Naive thymus-derived CD4-positive, alpha-beta T cell (primary cell): ENCODE measurements around the gene ABCA1. TPM values are rescaled to one million over a fixed set of nuclear protein-coding genes. Genes with fewer than 3 reads are reported as not detected.

Experiments
- ATAC-seq: fragments of 150-1000 bp; cut with Tn5 transposase; 2 replicates; pipeline ENCODE4 v1.10.0; 2021; ENCODE audit warnings: mild to moderate bottlenecking, moderate library complexity
- CTCF ChIA-PET: fragments of 350-600 bp; sonication (Branson Sonifier 250); formaldehyde crosslinking; loops from one replicate; lab custom pipeline; 2021; ENCODE audit warnings: antibody characterized with exemption; lab: Charles Lee
- POLR2A ChIA-PET: fragments of 350-600 bp; sonication (Branson Sonifier 250); formaldehyde crosslinking; loops from one replicate; lab custom pipeline; 2021; ENCODE audit warnings: antibody characterized with exemption, inconsistent platforms; lab: Charles Lee
- DNase-seq, 9 donors: peaks; one replicate each; pipeline versions ENCODE4 v3.0.0 to v3.0.0-alpha.2; 2020 to 2022; ENCODE audit warnings: mixed read lengths in 1 of 9
- H3K27ac ChIP-seq: one replicate; pipeline ENCODE4 v1.7.0; 2013; ENCODE audit warnings: mild to moderate bottlenecking, low read depth, low read length, moderate library complexity
- H3K27me3 ChIP-seq, 2 donors: one replicate each; pipeline ENCODE4 v1.7.0; 2013; ENCODE audit warnings: low read length in 2 of 2, mild to moderate bottlenecking in 2 of 2, moderate library complexity in 2 of 2; ENCODE audit not compliant: control insufficient read depth in 2 of 2, insufficient read depth in 2 of 2
- H3K36me3 ChIP-seq, 3 experiments: 1 replicate in 2 of 3; 2 replicates in 1 of 3; pipeline ENCODE4 v1.7.0; 2013; ENCODE audit warnings: low read length in 3 of 3, mild to moderate bottlenecking in 3 of 3, moderate library complexity in 1 of 3; ENCODE audit not compliant: insufficient read depth in 3 of 3, control insufficient read depth in 2 of 3
- H3K4me1 ChIP-seq, 2 donors: one replicate each; pipeline ENCODE4 v1.7.0; 2013; ENCODE audit warnings: low read length in 2 of 2, mild to moderate bottlenecking in 2 of 2, moderate library complexity in 1 of 2; ENCODE audit not compliant: control insufficient read depth in 2 of 2, insufficient read depth in 2 of 2
- H3K4me3 ChIP-seq: 2 replicates; pipeline ENCODE4 v1.7.0; 2013; ENCODE audit warnings: mild to moderate bottlenecking, low read length
- H3K9me3 ChIP-seq, 3 experiments: 1 replicate in 2 of 3; 2 replicates in 1 of 3; pipeline ENCODE4 v1.7.0; 2013; ENCODE audit warnings: low read length in 3 of 3; ENCODE audit not compliant: control insufficient read depth in 2 of 3
- H3K27ac Mint-ChIP-seq, 9 donors: one replicate each; pipeline ENCODE4 v1.8.0; 2020 to 2022; ENCODE audit warnings: mixed read lengths in 9 of 9, mild to moderate bottlenecking in 8 of 9, moderate library complexity in 5 of 9, inconsistent platforms in 2 of 9
- H3K27me3 Mint-ChIP-seq, 5 donors: one replicate each; pipeline ENCODE4 v1.8.0; 2021 to 2022; ENCODE audit warnings: mixed read lengths in 5 of 5, mild to moderate bottlenecking in 1 of 5
- H3K36me3 Mint-ChIP-seq, 5 donors: one replicate each; pipeline ENCODE4 v1.8.0; 2020 to 2022; ENCODE audit warnings: mixed read lengths in 5 of 5, mild to moderate bottlenecking in 3 of 5, inconsistent platforms in 1 of 5
- H3K4me1 Mint-ChIP-seq, 7 donors: one replicate each; pipeline ENCODE4 v1.8.0; 2020 to 2022; ENCODE audit warnings: mixed read lengths in 7 of 7, mild to moderate bottlenecking in 3 of 7, inconsistent platforms in 1 of 7
- H3K4me3 Mint-ChIP-seq, 10 donors: one replicate each; pipeline ENCODE4 v1.8.0; 2020 to 2022; ENCODE audit warnings: mild to moderate bottlenecking in 10 of 10, mixed read lengths in 10 of 10, moderate library complexity in 6 of 10, inconsistent platforms in 2 of 10
- H3K9me3 Mint-ChIP-seq, 11 donors: one replicate each; pipeline ENCODE4 v1.8.0; 2020 to 2022; ENCODE audit warnings: mixed read lengths in 11 of 11, mild to moderate bottlenecking in 4 of 11, inconsistent platforms in 1 of 11, moderate library complexity in 1 of 11
- intact Hi-C, 2 donors: fragments of 100-400 bp; cut with micrococcal nuclease; formaldehyde crosslinking; loops; one replicate each; pipeline ENCODE4 v1.15.1; 2023
- polyA plus RNA-seq, 2 donors: library from polyadenylated mRNA; unstranded; fragments of 300-500 nt; fragmentation: Illumina TruSeq; gene quantifications; one replicate each; pipeline ENCODE4 v1.2.3, GENCODE V29; 2021
- total RNA-seq, 6 experiments: library from RNA in 5 of 6; stranded (reverse) in 5 of 6; gene quantifications; 1 replicate in 5 of 6; 2 replicates in 1 of 6; pipeline ENCODE4 v1.2.3 and lab custom pipeline; 2021 to 2026

The ABCA1 gene
- total and polyA plus RNA-seq, 7 experiments from 2014 or later: 0.25 to 19.4 (median 1.0) TPM

DNA sequence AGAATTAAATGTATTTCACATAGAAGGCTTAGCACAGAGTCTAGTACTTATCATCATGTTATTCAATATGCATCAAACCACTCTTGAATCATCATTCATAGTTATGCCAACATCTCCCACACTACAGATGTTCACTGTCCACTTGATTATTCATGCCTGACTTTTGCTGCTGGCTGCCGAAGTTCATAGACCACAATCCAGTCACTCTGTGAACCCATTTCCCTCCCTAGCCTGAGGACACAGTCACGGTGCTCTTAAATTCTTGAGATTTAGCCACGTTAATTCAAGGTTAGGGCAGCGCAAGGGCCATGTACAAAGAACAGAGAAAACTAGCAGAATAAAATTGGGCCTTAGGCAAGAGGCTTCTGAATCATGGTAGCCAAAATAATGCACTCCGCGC is 32.4 kb downstream of the ABCA1 start:
- H3K4me3 ChIP-seq: no peak overlapping the region
- Mint-ChIP-seq H3K9me3 (no peaks in the 10 kb centered on the region), H3K36me3 (peaks cover 0 to 23% (median 0%) of the 10 kb centered on the region in 5 donors), H3K4me3 (no peak overlapping the region), H3K27ac (peak overlapping the region in 2 of 9 donors; percentile 9 to 48), H3K27me3 (no peaks in the 10 kb centered on the region), H3K4me1 (peaks cover 0 to 47% (median 18%) of the 10 kb centered on the region in 7 donors)
- no peaks in the 10 kb centered on the region for H3K9me3 ChIP-seq
- ChIA-PET CTCF (no interaction called here), POLR2A (no interaction called here)
- no peak for ATAC-seq
- no peak overlapping the region for H3K27ac ChIP-seq
- no peak for DNase-seq
- no peaks in the 10 kb centered on the region for H3K36me3 ChIP-seq
- peaks cover 0 to 5% of the 10 kb centered on the region in 2 donors for H3K4me1 ChIP-seq
- intact Hi-C loops: no loop called here
- H3K27me3 ChIP-seq: no peaks in the 10 kb centered on the region

- peaks cover 0 to 18% (median 3%) of the 10 kb centered on the region in 5 donors for H3K36me3 Mint-ChIP-seq
- ATAC-seq: no peak
- H3K27ac Mint-ChIP-seq: no peak overlapping the region
- H3K9me3 Mint-ChIP-seq: no peaks in the 10 kb centered on the region
- H3K4me3 Mint-ChIP-seq: no peak overlapping the region
- peaks cover 0 to 27% (median 4%) of the 10 kb centered on the region in 7 donors for H3K4me1 Mint-ChIP-seq
- CTCF ChIA-PET: no interaction called here
- POLR2A ChIA-PET: no interaction called here
- Histone ChIP-seq H3K4me1 (no peaks in the 10 kb centered on the region), H3K36me3 (peaks cover 0 to 10% (median 0%) of the 10 kb centered on the region in 3 experiments), H3K4me3 (no peak overlapping the region), H3K9me3 (no peaks in the 10 kb centered on the region), H3K27ac (no peak overlapping the region), H3K27me3 (no peaks in the 10 kb centered on the region)
- DNase-seq: no peak
- H3K27me3 Mint-ChIP-seq: no peaks in the 10 kb centered on the region
- intact Hi-C loops: no loop called here
Observed at GRCh38 chr9:104892701-104893100, 35.3 kb downstream of the ABCA1 start.

DNA sequence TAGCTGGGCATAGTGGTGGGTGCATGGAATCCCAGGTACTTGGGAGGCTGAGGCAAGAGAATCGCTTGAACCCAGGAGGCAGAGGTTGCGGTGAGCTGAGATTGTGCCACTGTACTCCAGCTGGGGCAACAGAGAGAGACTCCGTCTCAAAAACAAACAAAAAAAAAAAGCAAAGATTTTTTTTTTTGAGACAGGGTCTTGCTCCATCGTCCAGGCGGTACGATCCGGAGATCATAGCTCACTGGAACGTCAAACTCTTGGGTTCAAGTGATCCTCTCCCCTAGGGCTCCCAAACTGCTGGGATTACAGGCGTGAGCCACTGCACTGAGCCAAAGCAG is 37.6 kb downstream of the ABCA1 start:
- no peaks in the 10 kb centered on the region for H3K27me3 Mint-ChIP-seq
- H3K27ac Mint-ChIP-seq: no peak overlapping the region
- CTCF ChIA-PET: no interaction called here
- H3K4me1 Mint-ChIP-seq: peaks cover 0 to 11% (median 0%) of the 10 kb centered on the region in 7 donors
- no peaks in the 10 kb centered on the region for H3K9me3 Mint-ChIP-seq
- peaks cover 0 to 21% (median 0%) of the 10 kb centered on the region in 3 experiments for H3K36me3 ChIP-seq
- no peak overlapping the region for H3K4me3 ChIP-seq
- ATAC-seq: no peak
- intact Hi-C loops: no loop called here
- no peaks in the 10 kb centered on the region for H3K4me1 ChIP-seq
- no peak for DNase-seq
- H3K27ac ChIP-seq: no peak overlapping the region
- H3K4me3 Mint-ChIP-seq: no peak overlapping the region
- peaks cover 0 to 34% (median 12%) of the 10 kb centered on the region in 5 donors for H3K36me3 Mint-ChIP-seq
- H3K9me3 ChIP-seq: no peaks in the 10 kb centered on the region
- no peaks in the 10 kb centered on the region for H3K27me3 ChIP-seq
- POLR2A ChIA-PET: no interaction called here

- H3K4me3 ChIP-seq: no peak overlapping the region
- H3K36me3 Mint-ChIP-seq: peaks cover 0 to 51% (median 14%) of the 10 kb centered on the region in 5 donors
- H3K27me3 Mint-ChIP-seq: no peaks in the 10 kb centered on the region
- DNase-seq (no peak), ATAC-seq (no peak)
- H3K27ac ChIP-seq: no peak overlapping the region
- intact Hi-C loops: no loop called here
- H3K9me3 Mint-ChIP-seq: peaks cover 0 to 1% (median 0%) of the 10 kb centered on the region in 11 donors
- ChIA-PET POLR2A (no interaction called here), CTCF (interaction anchor here (0.9 kb wide), 1 partner anchor 23 kb away, joined by 4 read pairs; no protein-coding TSS in a partner anchor)
- H3K4me1 Mint-ChIP-seq: peaks cover 0 to 7% (median 0%) of the 10 kb centered on the region in 7 donors
- H3K36me3 ChIP-seq: peaks cover 0 to 55% (median 0%) of the 10 kb centered on the region in 3 experiments
- no peak overlapping the region for H3K27ac Mint-ChIP-seq
- H3K4me1 ChIP-seq: no peaks in the 10 kb centered on the region
- no peaks in the 10 kb centered on the region for H3K27me3 ChIP-seq
- H3K4me3 Mint-ChIP-seq: no peak overlapping the region
- H3K9me3 ChIP-seq: no peaks in the 10 kb centered on the region
Observed at GRCh38 chr9:104885818-104886709, 41.9 kb downstream of the ABCA1 start.

DNA sequence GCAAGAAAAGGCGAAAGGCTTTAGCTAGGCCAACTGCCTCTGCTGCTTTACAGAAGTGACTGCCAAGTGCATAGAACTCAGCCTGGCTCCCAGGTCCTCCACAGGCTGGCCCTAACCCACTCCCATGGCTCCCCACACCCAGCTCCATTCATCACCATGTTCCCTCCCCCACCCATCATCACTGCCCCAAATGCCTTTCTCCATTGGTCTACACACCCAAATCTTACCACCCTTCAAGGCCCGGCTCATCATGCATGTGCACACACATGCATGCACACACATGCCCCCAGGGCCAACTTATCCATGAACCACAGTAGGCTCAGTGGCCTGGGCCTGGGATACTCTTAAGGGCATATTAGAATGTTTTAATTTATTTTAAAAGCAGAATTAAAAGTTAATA is 44.8 kb downstream of the ABCA1 start:
- Mint-ChIP-seq H3K27ac (no peak overlapping the region), H3K27me3 (no peaks in the 10 kb centered on the region), H3K4me1 (peaks cover 0 to 7% (median 0%) of the 10 kb centered on the region in 7 donors), H3K9me3 (peaks cover 0 to 1% (median 0%) of the 10 kb centered on the region in 11 donors), H3K4me3 (no peak overlapping the region), H3K36me3 (peaks cover 0 to 50% (median 14%) of the 10 kb centered on the region in 5 donors)
- H3K27me3 ChIP-seq: no peaks in the 10 kb centered on the region
- peaks cover 0 to 68% (median 0%) of the 10 kb centered on the region in 3 experiments for H3K36me3 ChIP-seq
- H3K4me3 ChIP-seq: no peak overlapping the region
- H3K9me3 ChIP-seq: no peaks in the 10 kb centered on the region
- ChIA-PET CTCF (no interaction called here), POLR2A (no interaction called here)
- DNase-seq (no peak), ATAC-seq (no peak)
- no peak overlapping the region for H3K27ac ChIP-seq
- intact Hi-C loops: no loop called here
- H3K4me1 ChIP-seq: no peaks in the 10 kb centered on the region

GRCh38 chr9:104882566-104882965 is 45.4 kb downstream of the ABCA1 start:
- Histone ChIP-seq H3K36me3 (peaks cover 0 to 67% (median 0%) of the 10 kb centered on the region in 3 experiments), H3K9me3 (no peaks in the 10 kb centered on the region), H3K27ac (no peak overlapping the region), H3K27me3 (no peaks in the 10 kb centered on the region), H3K4me1 (no peaks in the 10 kb centered on the region), H3K4me3 (no peak overlapping the region)
- Mint-ChIP-seq H3K4me3 (no peak overlapping the region), H3K9me3 (peaks cover 0 to 1% (median 0%) of the 10 kb centered on the region in 11 donors), H3K27ac (no peak overlapping the region), H3K36me3 (peaks cover 0 to 50% (median 11%) of the 10 kb centered on the region in 5 donors), H3K4me1 (peaks cover 0 to 7% (median 0%) of the 10 kb centered on the region in 7 donors), H3K27me3 (no peaks in the 10 kb centered on the region)
- no peak for DNase-seq
- intact Hi-C loops: no loop called here
- ATAC-seq: no peak
- CTCF ChIA-PET: no interaction called here
- POLR2A ChIA-PET: no interaction called here
